ENCODE measurements around the gene ERF.
A peak's percentile ranks its signal among the peaks of the same experiment; 100 is the strongest.

The ERF gene

DNA sequence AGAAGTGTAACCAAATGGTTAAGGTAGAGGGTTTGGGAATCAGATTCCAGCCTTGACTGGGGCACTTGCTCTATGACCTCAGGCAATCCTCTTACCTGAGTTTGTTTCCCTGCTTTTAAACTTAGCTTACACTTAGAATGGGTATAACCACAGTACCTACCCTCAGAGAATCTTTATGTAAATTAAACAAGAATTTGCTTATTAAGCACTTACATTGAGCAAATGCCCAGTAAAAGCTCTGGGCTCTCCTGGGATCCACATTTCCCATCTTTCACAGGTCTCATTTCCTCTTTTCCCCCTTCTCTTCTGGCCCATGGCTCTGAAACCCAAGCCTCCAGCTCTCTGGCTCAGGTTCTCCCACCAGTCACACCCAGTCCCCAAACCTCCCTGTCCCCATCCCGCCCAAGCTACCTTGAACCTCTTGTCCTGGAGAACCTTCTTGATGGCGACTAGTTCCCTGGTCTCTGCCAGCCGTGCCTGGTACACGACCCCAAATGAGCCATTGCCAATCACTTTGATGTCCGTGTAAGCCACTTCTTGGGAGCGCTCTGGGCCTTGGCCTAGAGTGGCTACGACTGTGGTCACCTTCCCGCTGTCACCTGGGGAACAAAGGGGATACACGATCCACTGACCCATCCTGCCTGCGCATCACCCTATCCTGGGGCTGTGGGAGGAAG, 15.2 kb downstream of the ERF start:
- no peak for DNase-seq (ENCODE audit: low read depth)

DNA sequence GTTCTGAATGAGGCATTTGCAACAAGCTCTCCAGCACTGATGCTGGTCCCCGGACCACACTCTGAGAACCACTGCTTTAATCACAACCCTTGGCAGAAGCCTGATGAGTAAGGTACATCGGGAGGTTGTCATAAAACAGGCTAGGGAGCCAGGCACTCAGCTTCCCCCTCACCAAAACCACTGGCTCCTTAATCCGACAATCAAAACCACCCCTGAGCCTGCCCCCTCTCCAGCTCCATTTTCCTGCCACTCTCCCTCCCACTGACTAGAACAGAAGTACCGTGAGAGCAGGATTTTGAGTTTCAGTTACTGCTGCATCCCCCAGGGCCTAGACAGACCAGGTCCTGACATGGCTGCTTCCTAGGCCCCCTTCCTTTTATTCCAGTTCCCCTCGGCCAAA, 19.7 kb downstream of the ERF start:
- DNase-seq (ENCODE audit: low read depth), result no peak

DNA sequence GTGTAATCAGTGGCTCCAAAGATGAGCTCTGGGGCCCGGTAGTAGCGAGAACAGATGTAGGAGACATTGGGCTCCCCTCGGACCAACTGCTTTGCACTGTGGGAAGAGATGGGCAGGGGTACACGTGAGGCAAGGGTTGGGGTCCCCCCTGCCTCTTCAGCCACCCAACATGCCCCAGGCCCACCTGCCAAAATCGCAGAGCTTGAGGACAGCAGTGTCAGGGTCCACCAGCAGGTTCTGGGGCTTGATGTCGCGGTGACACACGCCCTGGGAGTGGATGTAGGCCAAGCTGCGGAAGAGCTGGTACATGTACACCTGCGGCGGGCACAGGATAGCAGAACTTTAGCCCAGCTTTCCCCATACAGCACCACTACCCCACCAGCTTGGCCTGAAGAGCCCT, 20.6 kb downstream of the ERF start:
- DNase-seq (ENCODE audit: low read depth), result no peak

DNA sequence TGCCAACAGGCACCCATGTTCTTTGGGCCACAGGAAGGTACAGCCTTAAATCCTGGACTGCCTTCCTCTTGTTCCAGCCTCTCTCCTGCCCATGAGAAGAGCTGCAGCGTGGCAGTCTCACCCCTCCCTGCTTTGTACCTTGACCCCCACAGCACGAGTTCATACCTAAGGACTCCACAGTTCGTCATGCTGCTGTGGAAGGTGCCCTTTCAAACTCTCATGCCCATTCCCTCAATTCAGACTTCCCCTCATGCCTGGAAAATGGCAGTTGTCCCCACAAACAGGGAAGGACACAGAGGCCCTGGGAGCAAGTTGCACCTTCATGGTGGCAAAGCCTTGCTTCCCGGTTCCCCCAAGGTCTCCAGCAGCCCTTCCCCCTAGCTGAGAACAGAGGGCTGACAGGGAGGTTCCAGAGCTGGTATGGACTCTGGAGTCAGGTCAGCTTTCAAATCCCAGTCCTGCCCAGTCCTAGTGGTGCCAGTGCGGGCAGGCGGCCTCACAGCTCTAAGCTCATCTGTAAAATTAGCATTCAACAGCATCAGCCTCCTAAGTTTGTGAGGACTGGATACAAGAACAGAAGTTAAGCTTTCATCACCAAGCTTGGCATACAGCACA, 21.1 kb downstream of the ERF start:
- DNase-seq (ENCODE audit: low read depth), result no peak

DNA sequence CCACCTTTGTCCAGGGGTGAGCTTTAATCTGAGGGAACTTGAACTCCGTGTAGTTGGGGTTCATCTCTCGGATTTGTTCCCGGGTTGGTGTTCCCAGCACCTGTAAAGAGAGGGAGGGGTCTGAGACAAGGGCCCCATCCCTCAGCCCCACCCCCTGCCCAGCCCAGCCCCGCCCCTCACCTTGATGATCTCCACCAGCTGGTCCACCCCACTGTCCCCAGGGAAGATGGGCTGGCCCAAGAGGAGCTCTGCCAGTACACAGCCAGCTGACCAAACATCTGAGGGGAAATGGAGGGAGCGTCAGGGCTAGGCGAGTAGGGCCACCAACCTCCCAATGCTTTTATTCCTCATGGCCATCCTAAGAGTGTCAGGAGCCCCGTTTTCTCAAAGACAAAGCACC, 21.8 kb downstream of the ERF start:
- DNase-seq (ENCODE audit: low read depth), result no peak

- no peak for DNase-seq (ENCODE audit: low read depth)
Observed at GRCh38 chr19:42232435-42232834, 22.5 kb downstream of the ERF start.

- no peak for DNase-seq (ENCODE audit: low read depth)
Observed at GRCh38 chr19:42230571-42230970, 24.4 kb downstream of the ERF start.

DNA sequence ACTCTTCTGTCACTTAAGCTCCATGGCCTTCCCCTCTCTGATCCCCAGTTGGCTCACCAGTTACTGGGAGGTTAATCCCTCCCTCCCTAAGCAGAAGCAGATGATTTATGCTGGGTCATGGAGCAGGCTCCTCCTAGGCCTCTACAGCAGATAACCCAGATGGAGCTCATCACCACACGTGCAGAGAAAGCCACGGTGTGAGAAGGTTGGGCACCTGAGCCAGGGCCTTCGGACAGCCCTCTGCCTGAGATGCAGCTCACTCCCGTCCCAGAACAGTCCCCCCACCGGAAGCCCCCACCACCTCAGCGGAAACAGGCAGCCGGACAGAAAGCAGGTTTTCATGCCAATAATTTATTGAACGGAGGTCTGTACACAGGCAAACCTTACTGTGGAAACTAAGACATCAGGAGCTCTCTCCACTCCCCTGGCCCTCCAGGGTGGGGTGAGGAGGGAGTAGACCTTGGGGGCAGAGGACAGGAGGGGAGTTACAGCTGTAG, 25.0 kb downstream of the ERF start:
- DNase-seq (ENCODE audit: low read depth), result no peak

GRCh38 chr19:42229301-42229854, 25.6 kb downstream of the ERF start:
- no peak for DNase-seq (ENCODE audit: low read depth)

GRCh38 chr19:42228641-42229040, 26.3 kb downstream of the ERF start:
- DNase-seq (ENCODE audit: low read depth), result no peak

DNA sequence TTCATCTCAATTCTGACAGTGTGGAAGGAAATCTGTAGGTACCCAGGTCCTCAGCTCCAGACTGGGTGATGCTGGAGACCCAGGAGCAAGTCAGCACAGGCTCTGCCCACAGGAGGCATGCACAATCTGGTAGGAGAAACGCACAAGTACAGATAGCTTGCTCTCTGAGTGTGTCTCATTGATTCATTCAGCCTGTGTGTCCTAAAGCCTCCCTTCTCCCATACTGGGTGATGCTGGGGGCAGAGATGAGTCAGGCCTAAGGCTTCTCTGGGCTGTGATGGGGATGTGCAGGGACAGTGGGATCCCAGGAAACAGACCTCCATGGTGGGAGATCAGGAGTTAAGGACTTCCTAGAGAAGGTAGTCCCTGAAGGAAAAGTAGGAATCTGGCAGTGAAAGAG, 28.0 kb downstream of the ERF start:
- no peak for DNase-seq (ENCODE audit: low read depth)

GRCh38 chr19:42225718-42226292, 29.1 kb downstream of the ERF start:
- no peak for DNase-seq (ENCODE audit: low read depth)

GRCh38 chr19:42224940-42225717, 29.8 kb downstream of the ERF start:
- no peak for DNase-seq (ENCODE audit: low read depth)

GRCh38 chr19:42220751-42221097, 34.2 kb downstream of the ERF start:
- DNase-seq (ENCODE audit: low read depth), result no peak

GRCh38 chr19:42219812-42220750, 34.8 kb downstream of the ERF start, which contains the start of gene ZNF526:
TSS of gene ZNF526 (plus strand) at chr19:42220312. CDS start at chr19:42224404, 4,092 bp downstream.
- peak; percentile 87 for DNase-seq (ENCODE audit: low read depth)

GRCh38 chr19:42217520-42218437, 37.1 kb downstream of the ERF start, which contains the start of gene DEDD2:
TSS of gene DEDD2 (minus strand) at chr19:42217677. CDS start at chr19:42217007, 670 bp downstream.
- DNase-seq (ENCODE audit: low read depth), result peak; percentile 98

GRCh38 chr19:42216653-42217519, 38.0 kb downstream of the ERF start:
- DNase-seq (ENCODE audit: low read depth), result no peak

DNA sequence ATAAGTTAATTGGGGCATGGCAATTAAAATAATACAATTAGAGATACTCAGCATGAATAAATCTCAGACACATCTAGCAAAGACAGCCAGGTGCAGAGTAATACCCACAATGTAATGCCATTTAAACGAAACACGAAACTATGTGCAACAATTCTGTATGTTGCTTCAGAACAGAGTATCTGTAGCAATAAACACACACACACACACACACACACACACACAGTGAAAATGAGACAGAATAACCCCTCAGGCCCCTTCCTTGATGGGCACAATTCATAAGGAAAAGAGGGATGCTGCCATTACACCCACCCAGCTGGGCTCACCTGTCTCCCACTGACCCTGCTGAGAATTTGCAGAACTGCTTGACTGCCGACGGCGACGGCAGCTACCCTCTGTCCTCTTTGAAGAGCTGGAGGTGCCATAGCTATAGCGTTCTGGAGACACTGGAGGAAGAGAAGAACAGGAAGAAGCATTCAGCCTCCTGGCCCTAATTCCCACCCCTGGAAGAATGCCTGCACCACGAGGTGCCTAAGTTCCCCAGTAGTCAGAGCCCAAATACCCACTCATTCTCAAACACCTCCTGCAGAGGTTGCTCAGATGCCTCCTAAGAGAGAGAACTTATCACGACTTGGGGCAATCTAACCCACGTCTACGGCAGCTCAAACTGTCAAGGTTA, 40.0 kb downstream of the ERF start:
- no peak for DNase-seq (ENCODE audit: low read depth)
